H4 (cell line): ENCODE data around the gene LSM14A. TPM values are rescaled to one million over a fixed set of nuclear protein-coding genes. Genes with fewer than 3 reads are reported as not detected.
"Not testable (repeated sequence)": the region's sequence is repeated elsewhere in the genome, so short reads cannot be mapped to it uniquely, and the experiment has no call there.

Experiments used
- DNase-seq: peaks from one replicate; pipeline ENCODE4 v3.0.0-alpha.2; 2015; ENCODE audit warnings: low spot score
- total RNA-seq: library from RNA; depleted of rRNA; stranded (reverse); fragments of >200 nt; shearing (Covaris generic); gene quantifications from 2 replicates; pipeline ENCODE4 v1.2.3, GENCODE V29; 2014

The LSM14A gene
- total RNA-seq, 1 experiment from 2014 or later = 61.2 TPM

GRCh38 chr19:34189917-34190425 is 17.7 kb downstream of the LSM14A start:
- DNase-seq = no peak

- no peak for DNase-seq
Measured at GRCh38 chr19:34191355-34191962, 19.2 kb downstream of the LSM14A start.

- no peak for DNase-seq
Measured at GRCh38 chr19:34193439-34193838, 21.1 kb downstream of the LSM14A start.

- no peak for DNase-seq
Measured at GRCh38 chr19:34193876-34194275, 21.6 kb downstream of the LSM14A start.

GRCh38 chr19:34201133-34201532 is 28.8 kb downstream of the LSM14A start:
- DNase-seq = no peak

GRCh38 chr19:34205324-34205723 is 33.0 kb downstream of the LSM14A start:
- DNase-seq = not testable (repeated sequence)

- DNase-seq = no peak
Measured at GRCh38 chr19:34208291-34208884, 36.1 kb downstream of the LSM14A start.

- no peak for DNase-seq
Measured at GRCh38 chr19:34209726-34210125, 37.4 kb downstream of the LSM14A start.

GRCh38 chr19:34213283-34213682 is 41.0 kb downstream of the LSM14A start:
- no peak for DNase-seq

- no peak for DNase-seq
Measured at GRCh38 chr19:34214040-34214439, 41.7 kb downstream of the LSM14A start.

- DNase-seq = no peak
Measured at GRCh38 chr19:34215006-34215665, 42.8 kb downstream of the LSM14A start.

GRCh38 chr19:34215666-34216038 is 43.3 kb downstream of the LSM14A start:
- no peak for DNase-seq

GRCh38 chr19:34216745-34217219 is 44.5 kb downstream of the LSM14A start:
- not testable (repeated sequence) for DNase-seq

GRCh38 chr19:34217952-34218817 is 45.9 kb downstream of the LSM14A start:
- peak; percentile 97 for DNase-seq

GRCh38 chr19:34218818-34219164 is 46.5 kb downstream of the LSM14A start:
- DNase-seq = no peak

GRCh38 chr19:34220472-34221063 is 48.3 kb downstream of the LSM14A start:
- peak; percentile 70 for DNase-seq

- no peak for DNase-seq
Measured at GRCh38 chr19:34222386-34222785, 50.1 kb downstream of the LSM14A start.

- peak; percentile 74 for DNase-seq
Measured at GRCh38 chr19:34224996-34225658, 52.8 kb downstream of the LSM14A start.

GRCh38 chr19:34225659-34226015 is 53.3 kb downstream of the LSM14A start:
- peak; percentile 48 for DNase-seq

GRCh38 chr19:34226036-34226435 is 53.7 kb downstream of the LSM14A start:
- DNase-seq = no peak

- no peak for DNase-seq
Measured at GRCh38 chr19:34228347-34228746, 56.0 kb downstream of the LSM14A start.
